ENCODE data around the gene APLN.

- TF ChIP-seq POLR2AphosphoS5 (IDR thresholded peaks at IDR 0.05; ENCODE audit: low read depth, low read length) = no peak
- no peak for TF ChIP-seq POLR2A (IDR thresholded peaks at IDR 0.05; ENCODE audit: low read depth, low read length)
- no peak for TF ChIP-seq TAF1 (IDR thresholded peaks at IDR 0.05; ENCODE audit: borderline replicate concordance, low read depth, low read length)
These were observed 56.9 kb downstream of the APLN start for GRCh38 chrX:129597905-129598304.
